Activated gamma-delta T cell (primary cell): ENCODE measurements around the gene NXF1.
A peak's percentile ranks its signal among the peaks of the same experiment; 100 is the strongest.
"Not testable (repeated sequence)": the region's sequence is repeated elsewhere in the genome, so short reads cannot be mapped to it uniquely, and the experiment has no call there.

ENCODE experiments used
- DNase-seq: peaks from one replicate; lab custom pipeline; 2025; lab: John Stamatoyannopoulos, UW

Gene NXF1

GRCh38 chr11:62832336-62833234 is 27.3 kb upstream of the NXF1 start, which contains the start of gene TEX54:
Gene TEX54, minus strand, starts transcription at chr11:62832841.
- DNase-seq = no peak

- peak; percentile 96 for DNase-seq
Measured at GRCh38 chr11:62831520-62832335, 26.5 kb upstream of the NXF1 start, which contains the start of gene STX5. Gene STX5, minus strand, starts transcription at chr11:62832051. Its CDS starts 808 bp downstream, at chr11:62831243.

GRCh38 chr11:62830904-62831519 is 25.8 kb upstream of the NXF1 start:
- DNase-seq = no peak

- DNase-seq = not testable (repeated sequence)
Measured at GRCh38 chr11:62828130-62828529, 22.9 kb upstream of the NXF1 start.

GRCh38 chr11:62823677-62824076 is 18.4 kb upstream of the NXF1 start:
- DNase-seq = no peak

GRCh38 chr11:62817129-62817528 is 11.9 kb upstream of the NXF1 start:
- DNase-seq = no peak

GRCh38 chr11:62816557-62816956 is 11.3 kb upstream of the NXF1 start:
- no peak for DNase-seq

- DNase-seq = no peak
Measured at GRCh38 chr11:62811659-62812058, 6.4 kb upstream of the NXF1 start.

- DNase-seq = no peak
Measured at GRCh38 chr11:62810748-62811147, 5.5 kb upstream of the NXF1 start.

- no peak for DNase-seq
Measured at GRCh38 chr11:62806611-62807121, 1.4 kb upstream of the NXF1 start.

GRCh38 chr11:62805961-62806441 is 761 bp upstream of the NXF1 start:
- no peak for DNase-seq

GRCh38 chr11:62804310-62805075 is 747 bp downstream of the NXF1 start:
- no peak for DNase-seq

- no peak for DNase-seq
Measured at GRCh38 chr11:62801071-62801470, 4.2 kb downstream of the NXF1 start.

- no peak for DNase-seq
Measured at GRCh38 chr11:62799486-62799885, 5.8 kb downstream of the NXF1 start.

- no peak for DNase-seq
Measured at GRCh38 chr11:62796281-62796680, 9.0 kb downstream of the NXF1 start.

GRCh38 chr11:62794201-62794775 is 11.0 kb downstream of the NXF1 start:
- no peak for DNase-seq

GRCh38 chr11:62792202-62792575 is 13.1 kb downstream of the NXF1 start:
- DNase-seq = peak; percentile 20

- DNase-seq = peak; percentile 82
Measured at GRCh38 chr11:62791501-62792201, 13.6 kb downstream of the NXF1 start, which contains the start of gene TMEM223. Gene TMEM223, minus strand, starts transcription at chr11:62792006. Its CDS starts 12 bp downstream, at chr11:62791994.

- DNase-seq = no peak
Measured at GRCh38 chr11:62789576-62789975, 15.7 kb downstream of the NXF1 start.

- DNase-seq = no peak
Measured at GRCh38 chr11:62788991-62789390, 16.2 kb downstream of the NXF1 start.
